WTC11 (cell line): ENCODE results near the gene DCLK2.

Source experiments
- ATF1 ChIP-seq: sonication (generic); formaldehyde crosslinking; IDR thresholded peaks from 2 replicates; pipeline ENCODE4 v1.8.1; 2023; ENCODE audit warnings: mild to moderate bottlenecking, moderate library complexity, missing genetic modification reagents
- FOXJ3 ChIP-seq: sonication (generic); formaldehyde crosslinking; IDR thresholded peaks from 2 replicates; pipeline ENCODE4 v1.9.0; 2021; ENCODE audit warnings: missing genetic modification reagents, mild to moderate bottlenecking, borderline replicate concordance
- OVOL2 ChIP-seq: fragments of 250-450 bp; sonication (Bioruptor Pico); IDR thresholded peaks from 2 replicates; pipeline ENCODE4 v1.9.0; 2021; ENCODE audit warnings: mild to moderate bottlenecking, borderline replicate concordance
- SP1 ChIP-seq: sonication (generic); formaldehyde crosslinking; conservative IDR thresholded peaks from 2 replicates; pipeline ENCODE4 v1.8.1; 2022; ENCODE audit warnings: missing genetic modification reagents
- TF ChIP-seq, protein P1 (sequence below): fragments of 200-600 bp; IDR thresholded peaks from 2 replicates; pipeline ENCODE4 v1.8.0; 2022; ENCODE audit warnings: antibody characterized with exemption
- TF ChIP-seq, protein P2 (sequence below): fragments of 250-450 bp; sonication (Bioruptor Pico); IDR thresholded peaks from 2 replicates; pipeline ENCODE4 v1.9.0; 2021; ENCODE audit warnings: mild to moderate bottlenecking
- TF ChIP-seq, protein P3 (sequence below): sonication (generic); formaldehyde crosslinking; IDR thresholded peaks from 2 replicates; pipeline ENCODE4 v1.8.1; 2023; ENCODE audit warnings: mild to moderate bottlenecking, missing genetic modification reagents, moderate library complexity

DNA sequence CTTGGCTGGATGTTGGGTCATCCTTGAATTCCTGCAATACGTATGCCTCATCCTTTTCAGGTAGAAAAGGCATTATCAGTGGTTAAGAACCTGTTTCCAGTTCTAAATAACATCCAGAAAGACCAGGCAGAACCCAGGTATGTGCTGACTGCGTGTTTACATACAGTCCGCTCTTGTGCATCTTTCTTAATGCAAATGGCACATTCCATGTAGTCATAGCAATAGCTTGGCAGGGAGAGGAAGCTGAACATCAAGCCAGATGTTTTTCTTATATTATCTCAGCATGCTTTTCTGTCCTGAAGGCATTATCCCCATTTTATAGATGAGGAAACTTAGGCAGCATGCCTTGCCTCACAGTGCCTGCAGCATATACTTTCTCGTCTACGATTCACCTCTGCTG lies 2.1 kb downstream of the DCLK2 start:
- TF ChIP-seq, protein P1, sequence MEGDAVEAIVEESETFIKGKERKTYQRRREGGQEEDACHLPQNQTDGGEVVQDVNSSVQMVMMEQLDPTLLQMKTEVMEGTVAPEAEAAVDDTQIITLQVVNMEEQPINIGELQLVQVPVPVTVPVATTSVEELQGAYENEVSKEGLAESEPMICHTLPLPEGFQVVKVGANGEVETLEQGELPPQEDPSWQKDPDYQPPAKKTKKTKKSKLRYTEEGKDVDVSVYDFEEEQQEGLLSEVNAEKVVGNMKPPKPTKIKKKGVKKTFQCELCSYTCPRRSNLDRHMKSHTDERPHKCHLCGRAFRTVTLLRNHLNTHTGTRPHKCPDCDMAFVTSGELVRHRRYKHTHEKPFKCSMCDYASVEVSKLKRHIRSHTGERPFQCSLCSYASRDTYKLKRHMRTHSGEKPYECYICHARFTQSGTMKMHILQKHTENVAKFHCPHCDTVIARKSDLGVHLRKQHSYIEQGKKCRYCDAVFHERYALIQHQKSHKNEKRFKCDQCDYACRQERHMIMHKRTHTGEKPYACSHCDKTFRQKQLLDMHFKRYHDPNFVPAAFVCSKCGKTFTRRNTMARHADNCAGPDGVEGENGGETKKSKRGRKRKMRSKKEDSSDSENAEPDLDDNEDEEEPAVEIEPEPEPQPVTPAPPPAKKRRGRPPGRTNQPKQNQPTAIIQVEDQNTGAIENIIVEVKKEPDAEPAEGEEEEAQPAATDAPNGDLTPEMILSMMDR, result no peak
- TF ChIP-seq, protein P2, sequence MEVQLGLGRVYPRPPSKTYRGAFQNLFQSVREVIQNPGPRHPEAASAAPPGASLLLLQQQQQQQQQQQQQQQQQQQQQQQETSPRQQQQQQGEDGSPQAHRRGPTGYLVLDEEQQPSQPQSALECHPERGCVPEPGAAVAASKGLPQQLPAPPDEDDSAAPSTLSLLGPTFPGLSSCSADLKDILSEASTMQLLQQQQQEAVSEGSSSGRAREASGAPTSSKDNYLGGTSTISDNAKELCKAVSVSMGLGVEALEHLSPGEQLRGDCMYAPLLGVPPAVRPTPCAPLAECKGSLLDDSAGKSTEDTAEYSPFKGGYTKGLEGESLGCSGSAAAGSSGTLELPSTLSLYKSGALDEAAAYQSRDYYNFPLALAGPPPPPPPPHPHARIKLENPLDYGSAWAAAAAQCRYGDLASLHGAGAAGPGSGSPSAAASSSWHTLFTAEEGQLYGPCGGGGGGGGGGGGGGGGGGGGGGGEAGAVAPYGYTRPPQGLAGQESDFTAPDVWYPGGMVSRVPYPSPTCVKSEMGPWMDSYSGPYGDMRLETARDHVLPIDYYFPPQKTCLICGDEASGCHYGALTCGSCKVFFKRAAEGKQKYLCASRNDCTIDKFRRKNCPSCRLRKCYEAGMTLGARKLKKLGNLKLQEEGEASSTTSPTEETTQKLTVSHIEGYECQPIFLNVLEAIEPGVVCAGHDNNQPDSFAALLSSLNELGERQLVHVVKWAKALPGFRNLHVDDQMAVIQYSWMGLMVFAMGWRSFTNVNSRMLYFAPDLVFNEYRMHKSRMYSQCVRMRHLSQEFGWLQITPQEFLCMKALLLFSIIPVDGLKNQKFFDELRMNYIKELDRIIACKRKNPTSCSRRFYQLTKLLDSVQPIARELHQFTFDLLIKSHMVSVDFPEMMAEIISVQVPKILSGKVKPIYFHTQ (CRISPR knock-in tag), result no peak
- TF ChIP-seq SP1 (CRISPR knock-in tag) (no peak), ATF1 (CRISPR knock-in tag) (no peak), FOXJ3 (no peak), OVOL2 (CRISPR knock-in tag) (no peak)
- TF ChIP-seq, protein P3, sequence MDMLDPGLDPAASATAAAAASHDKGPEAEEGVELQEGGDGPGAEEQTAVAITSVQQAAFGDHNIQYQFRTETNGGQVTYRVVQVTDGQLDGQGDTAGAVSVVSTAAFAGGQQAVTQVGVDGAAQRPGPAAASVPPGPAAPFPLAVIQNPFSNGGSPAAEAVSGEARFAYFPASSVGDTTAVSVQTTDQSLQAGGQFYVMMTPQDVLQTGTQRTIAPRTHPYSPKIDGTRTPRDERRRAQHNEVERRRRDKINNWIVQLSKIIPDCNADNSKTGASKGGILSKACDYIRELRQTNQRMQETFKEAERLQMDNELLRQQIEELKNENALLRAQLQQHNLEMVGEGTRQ, result no peak
